Measurements from ENCODE around the gene ATAD3B. TPM values are rescaled to one million over a fixed set of nuclear protein-coding genes. Genes with fewer than 3 reads are reported as not detected.
"Not testable (repeated sequence)": the region's sequence is repeated elsewhere in the genome, so short reads cannot be mapped to it uniquely, and the experiment has no call there.

ATAD3B gene
- total RNA-seq, 1 donor from 2014 or later, result 39.2 TPM

- TF ChIP-seq CTCF (IDR thresholded peaks at IDR 0.05; ENCODE audit: unreplicated experiment), result no peak
- peaks cover 6% of the 10 kb centered on the region for H3K4me1 Mint-ChIP-seq
- H3K27me3 Mint-ChIP-seq (ENCODE audit: low read depth), result no peaks in the 10 kb centered on the region
- H3K9me3 Mint-ChIP-seq, result peaks cover 4% of the 10 kb centered on the region
- H3K36me3 Mint-ChIP-seq, result no peaks in the 10 kb centered on the region
- peak; percentile 95 to 97 for DNase-seq (ENCODE audit: low spot score in 2 of 2, unreplicated experiment in 2 of 2)
- peak within 1 kb of the TSS; percentile 82 for H3K4me3 Mint-ChIP-seq
- peak within 1 kb of the TSS; percentile 93 for H3K27ac Mint-ChIP-seq
Observed at GRCh38 chr1:1511533-1512285, 40.1 kb downstream of the ATAD3B start, which contains the start of gene ATAD3A. TSS of gene ATAD3A (plus strand) at chr1:1512162. CDS start at chr1:1512269, 107 bp downstream.

- not testable (repeated sequence) for H3K27ac Mint-ChIP-seq; H3K36me3 Mint-ChIP-seq; DNase-seq (ENCODE audit: low spot score in 2 of 2, unreplicated experiment in 2 of 2); H3K27me3 Mint-ChIP-seq (ENCODE audit: low read depth); H3K9me3 Mint-ChIP-seq; H3K4me1 Mint-ChIP-seq
- H3K4me3 Mint-ChIP-seq, result peak overlapping the region; percentile 65
Observed at GRCh38 chr1:1512425-1512824, 40.9 kb downstream of the ATAD3B start.

- H3K4me3 Mint-ChIP-seq, result peak overlapping the region; percentile 51
- not testable (repeated sequence) for H3K4me1 Mint-ChIP-seq; H3K27me3 Mint-ChIP-seq (ENCODE audit: low read depth); H3K9me3 Mint-ChIP-seq; DNase-seq (ENCODE audit: low spot score in 2 of 2, unreplicated experiment in 2 of 2); H3K36me3 Mint-ChIP-seq; H3K27ac Mint-ChIP-seq
Observed at GRCh38 chr1:1513675-1514074, 42.1 kb downstream of the ATAD3B start.

GRCh38 chr1:1514376-1514775 lies 42.8 kb downstream of the ATAD3B start:
- not testable (repeated sequence) for H3K4me3 Mint-ChIP-seq; H3K9me3 Mint-ChIP-seq; H3K4me1 Mint-ChIP-seq; H3K27ac Mint-ChIP-seq; H3K27me3 Mint-ChIP-seq (ENCODE audit: low read depth); H3K36me3 Mint-ChIP-seq; DNase-seq (ENCODE audit: low spot score in 2 of 2, unreplicated experiment in 2 of 2)

GRCh38 chr1:1516923-1517322 lies 45.4 kb downstream of the ATAD3B start:
- not testable (repeated sequence) for H3K9me3 Mint-ChIP-seq; DNase-seq (ENCODE audit: low spot score in 2 of 2, unreplicated experiment in 2 of 2); H3K36me3 Mint-ChIP-seq; H3K4me1 Mint-ChIP-seq; H3K27ac Mint-ChIP-seq; H3K27me3 Mint-ChIP-seq (ENCODE audit: low read depth); H3K4me3 Mint-ChIP-seq

GRCh38 chr1:1517973-1518620 lies 46.5 kb downstream of the ATAD3B start:
- no peaks in the 10 kb centered on the region for H3K9me3 Mint-ChIP-seq
- no peak for TF ChIP-seq CTCF (IDR thresholded peaks at IDR 0.05; ENCODE audit: unreplicated experiment)
- H3K27ac Mint-ChIP-seq, result no peak overlapping the region
- DNase-seq (ENCODE audit: low spot score in 2 of 2, unreplicated experiment in 2 of 2), result no peak
- H3K36me3 Mint-ChIP-seq, result peaks cover 2% of the 10 kb centered on the region
- no peaks in the 10 kb centered on the region for H3K4me1 Mint-ChIP-seq
- H3K4me3 Mint-ChIP-seq, result no peak overlapping the region
- H3K27me3 Mint-ChIP-seq (ENCODE audit: low read depth), result no peaks in the 10 kb centered on the region

GRCh38 chr1:1518621-1519007 lies 47.0 kb downstream of the ATAD3B start:
- not testable (repeated sequence) for H3K27ac Mint-ChIP-seq; H3K4me1 Mint-ChIP-seq; H3K36me3 Mint-ChIP-seq; DNase-seq (ENCODE audit: low spot score in 2 of 2, unreplicated experiment in 2 of 2); H3K4me3 Mint-ChIP-seq; H3K9me3 Mint-ChIP-seq; H3K27me3 Mint-ChIP-seq (ENCODE audit: low read depth)

- H3K4me3 Mint-ChIP-seq; H3K36me3 Mint-ChIP-seq; H3K4me1 Mint-ChIP-seq; DNase-seq (ENCODE audit: low spot score in 2 of 2, unreplicated experiment in 2 of 2); H3K27me3 Mint-ChIP-seq (ENCODE audit: low read depth); H3K27ac Mint-ChIP-seq; H3K9me3 Mint-ChIP-seq: not testable (repeated sequence)
Observed at GRCh38 chr1:1519805-1520505, 48.4 kb downstream of the ATAD3B start.

Measured in mesothelial cell of epicardium (in vitro differentiated cells).